HG03135 (cell line): ENCODE results near the gene CHN2.

Source experiments
- ATAC-seq: cut with Tn5 transposase; IDR thresholded peaks from one replicate; pipeline ENCODE4 v1.9.1; 2021; ENCODE audit warnings: mild to moderate bottlenecking, moderate library complexity; ENCODE audit not compliant: unreplicated experiment

CHN2 gene

GRCh38 chr7:29194594-29195427, at the start of gene CHN2:
CHN2 (plus strand) TSS chr7:29194775.
- ATAC-seq, result no peak

GRCh38 chr7:29145553-29146056, 49.0 kb upstream of the CHN2 start:
- no peak for ATAC-seq

GRCh38 chr7:29146057-29146706, 48.4 kb upstream of the CHN2 start, which contains the start of gene CPVL:
CPVL (minus strand) TSS chr7:29146537; CDS start chr7:29121061, 25,476 bp downstream.
- no peak for ATAC-seq

- ATAC-seq, result no peak
Measured at GRCh38 chr7:29146888-29147609, 47.5 kb upstream of the CHN2 start.

- no peak for ATAC-seq
Measured at GRCh38 chr7:29147821-29148220, 46.8 kb upstream of the CHN2 start.

- ATAC-seq, result no peak
Measured at GRCh38 chr7:29149036-29149435, 45.5 kb upstream of the CHN2 start.

GRCh38 chr7:29150856-29151255, 43.7 kb upstream of the CHN2 start:
- ATAC-seq, result no peak

- no peak for ATAC-seq
Measured at GRCh38 chr7:29154076-29154475, 40.5 kb upstream of the CHN2 start.

GRCh38 chr7:29156907-29157452, 37.6 kb upstream of the CHN2 start:
- ATAC-seq, result no peak

- ATAC-seq, result no peak
Measured at GRCh38 chr7:29158795-29159423, 35.7 kb upstream of the CHN2 start.

GRCh38 chr7:29160080-29160479, 34.5 kb upstream of the CHN2 start:
- ATAC-seq, result no peak

- no peak for ATAC-seq
Measured at GRCh38 chr7:29161231-29161630, 33.3 kb upstream of the CHN2 start.

- no peak for ATAC-seq
Measured at GRCh38 chr7:29162577-29162976, 32.0 kb upstream of the CHN2 start.

GRCh38 chr7:29163854-29164253, 30.7 kb upstream of the CHN2 start:
- no peak for ATAC-seq

GRCh38 chr7:29167721-29168120, 26.9 kb upstream of the CHN2 start:
- ATAC-seq, result no peak

- ATAC-seq, result no peak
Measured at GRCh38 chr7:29170781-29171180, 23.8 kb upstream of the CHN2 start.

- no peak for ATAC-seq
Measured at GRCh38 chr7:29173458-29173857, 21.1 kb upstream of the CHN2 start.

- ATAC-seq, result no peak
Measured at GRCh38 chr7:29177963-29178600, 16.5 kb upstream of the CHN2 start.

- ATAC-seq, result no peak
Measured at GRCh38 chr7:29179115-29179514, 15.5 kb upstream of the CHN2 start.

GRCh38 chr7:29184599-29184998, 10.0 kb upstream of the CHN2 start:
- ATAC-seq, result no peak
